ENCODE measurements around the gene GJC2.

DNA sequence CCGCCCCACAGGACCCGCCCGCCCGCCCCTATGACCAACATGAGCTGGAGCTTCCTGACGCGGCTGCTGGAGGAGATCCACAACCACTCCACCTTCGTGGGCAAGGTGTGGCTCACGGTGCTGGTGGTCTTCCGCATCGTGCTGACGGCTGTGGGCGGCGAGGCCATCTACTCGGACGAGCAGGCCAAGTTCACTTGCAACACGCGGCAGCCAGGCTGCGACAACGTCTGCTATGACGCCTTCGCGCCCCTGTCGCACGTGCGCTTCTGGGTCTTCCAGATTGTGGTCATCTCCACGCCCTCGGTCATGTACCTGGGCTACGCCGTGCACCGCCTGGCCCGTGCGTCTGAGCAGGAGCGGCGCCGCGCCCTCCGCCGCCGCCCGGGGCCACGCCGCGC lies 8.0 kb downstream of the GJC2 start:
- no peak for TF ChIP-seq POLR2A (IDR thresholded peaks at IDR 0.05)
- TF ChIP-seq EP300 (IDR thresholded peaks at IDR 0.05): no peak
- TF ChIP-seq, protein P1, sequence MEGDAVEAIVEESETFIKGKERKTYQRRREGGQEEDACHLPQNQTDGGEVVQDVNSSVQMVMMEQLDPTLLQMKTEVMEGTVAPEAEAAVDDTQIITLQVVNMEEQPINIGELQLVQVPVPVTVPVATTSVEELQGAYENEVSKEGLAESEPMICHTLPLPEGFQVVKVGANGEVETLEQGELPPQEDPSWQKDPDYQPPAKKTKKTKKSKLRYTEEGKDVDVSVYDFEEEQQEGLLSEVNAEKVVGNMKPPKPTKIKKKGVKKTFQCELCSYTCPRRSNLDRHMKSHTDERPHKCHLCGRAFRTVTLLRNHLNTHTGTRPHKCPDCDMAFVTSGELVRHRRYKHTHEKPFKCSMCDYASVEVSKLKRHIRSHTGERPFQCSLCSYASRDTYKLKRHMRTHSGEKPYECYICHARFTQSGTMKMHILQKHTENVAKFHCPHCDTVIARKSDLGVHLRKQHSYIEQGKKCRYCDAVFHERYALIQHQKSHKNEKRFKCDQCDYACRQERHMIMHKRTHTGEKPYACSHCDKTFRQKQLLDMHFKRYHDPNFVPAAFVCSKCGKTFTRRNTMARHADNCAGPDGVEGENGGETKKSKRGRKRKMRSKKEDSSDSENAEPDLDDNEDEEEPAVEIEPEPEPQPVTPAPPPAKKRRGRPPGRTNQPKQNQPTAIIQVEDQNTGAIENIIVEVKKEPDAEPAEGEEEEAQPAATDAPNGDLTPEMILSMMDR (IDR thresholded peaks at IDR 0.05): no peak

All from upper lobe of left lung (tissue), 4 donors.